Measurements from ENCODE around the gene DDX55. TPM values are rescaled to one million over a fixed set of nuclear protein-coding genes. Genes with fewer than 3 reads are reported as not detected.

Gene DDX55
- total RNA-seq, 1 experiment from 2014 or later = 50.0 TPM

DNA sequence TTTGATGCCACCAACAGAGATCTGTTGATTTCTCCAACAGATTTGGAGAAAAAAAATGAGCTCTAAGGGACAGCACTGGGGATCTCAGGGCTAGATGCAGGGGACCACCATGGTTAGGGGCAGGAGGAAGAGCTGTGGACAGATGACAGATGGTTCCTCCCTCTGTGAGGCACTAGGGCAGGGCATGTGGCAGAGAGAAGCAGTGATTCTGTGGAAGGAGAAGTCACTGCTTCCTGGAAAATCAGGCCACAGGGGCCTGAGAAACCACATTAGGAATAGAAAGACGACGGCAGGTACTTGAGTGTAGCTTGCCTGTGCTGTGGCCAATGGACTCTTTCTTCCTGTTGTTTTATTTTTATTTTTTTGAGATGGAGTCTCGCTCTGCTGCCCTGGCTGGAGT, 42.4 kb upstream of the DDX55 start:
- H3K9ac ChIP-seq (ENCODE audit: low read length) = no peak overlapping the region
- intact Hi-C loops (cut with micrococcal nuclease) = no loop called here
- no peaks in the 10 kb centered on the region for H3K4me1 ChIP-seq (ENCODE audit: insufficient read depth, low read length)
- CTCF ChIA-PET = no interaction called here
- no peak overlapping the region for H3K4me3 ChIP-seq (ENCODE audit: low read length)
- H3K27me3 ChIP-seq (ENCODE audit: low read length) = no peaks in the 10 kb centered on the region
- no TSS peak for BruUV-seq (replicated peaks)
- H3K79me2 ChIP-seq (ENCODE audit: low read length) = no peaks in the 10 kb centered on the region
- H3K9me3 ChIP-seq (ENCODE audit: low read length) = no peaks in the 10 kb centered on the region
- no peaks in the 10 kb centered on the region for H3K9me2 ChIP-seq (replicated peaks; ENCODE audit: low read length)
- no peak overlapping the region for H3K4me2 ChIP-seq (ENCODE audit: low read length)
- no peak overlapping the region for H3K27ac ChIP-seq (ENCODE audit: low read length)
- H4K20me1 ChIP-seq (ENCODE audit: low read length) = no peaks in the 10 kb centered on the region
- TF ChIP-seq EZH2phosphoT487 (IDR thresholded peaks at IDR 0.05; ENCODE audit: borderline replicate concordance, low read length) (no peak), EZH2 (IDR thresholded peaks at IDR 0.05; ENCODE audit: low read length, unreplicated experiment) (no peak)
- TF ChIP-seq, protein P1, sequence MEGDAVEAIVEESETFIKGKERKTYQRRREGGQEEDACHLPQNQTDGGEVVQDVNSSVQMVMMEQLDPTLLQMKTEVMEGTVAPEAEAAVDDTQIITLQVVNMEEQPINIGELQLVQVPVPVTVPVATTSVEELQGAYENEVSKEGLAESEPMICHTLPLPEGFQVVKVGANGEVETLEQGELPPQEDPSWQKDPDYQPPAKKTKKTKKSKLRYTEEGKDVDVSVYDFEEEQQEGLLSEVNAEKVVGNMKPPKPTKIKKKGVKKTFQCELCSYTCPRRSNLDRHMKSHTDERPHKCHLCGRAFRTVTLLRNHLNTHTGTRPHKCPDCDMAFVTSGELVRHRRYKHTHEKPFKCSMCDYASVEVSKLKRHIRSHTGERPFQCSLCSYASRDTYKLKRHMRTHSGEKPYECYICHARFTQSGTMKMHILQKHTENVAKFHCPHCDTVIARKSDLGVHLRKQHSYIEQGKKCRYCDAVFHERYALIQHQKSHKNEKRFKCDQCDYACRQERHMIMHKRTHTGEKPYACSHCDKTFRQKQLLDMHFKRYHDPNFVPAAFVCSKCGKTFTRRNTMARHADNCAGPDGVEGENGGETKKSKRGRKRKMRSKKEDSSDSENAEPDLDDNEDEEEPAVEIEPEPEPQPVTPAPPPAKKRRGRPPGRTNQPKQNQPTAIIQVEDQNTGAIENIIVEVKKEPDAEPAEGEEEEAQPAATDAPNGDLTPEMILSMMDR (conservative IDR thresholded peaks at IDR 0.05; ENCODE audit: low read depth, low read length) = no peak
- DNase-seq (no peak), ATAC-seq (no peak)
- H3F3A ChIP-seq (ENCODE audit: low read length, unreplicated experiment) = no peaks in the 10 kb centered on the region
- POLR2A ChIA-PET (ENCODE audit: unreplicated experiment) = no interaction called here
- H2AFZ ChIP-seq (ENCODE audit: low read length) = no peak overlapping the region
- no peaks in the 10 kb centered on the region for H3K36me3 ChIP-seq (ENCODE audit: low read depth, low read length)

DNA sequence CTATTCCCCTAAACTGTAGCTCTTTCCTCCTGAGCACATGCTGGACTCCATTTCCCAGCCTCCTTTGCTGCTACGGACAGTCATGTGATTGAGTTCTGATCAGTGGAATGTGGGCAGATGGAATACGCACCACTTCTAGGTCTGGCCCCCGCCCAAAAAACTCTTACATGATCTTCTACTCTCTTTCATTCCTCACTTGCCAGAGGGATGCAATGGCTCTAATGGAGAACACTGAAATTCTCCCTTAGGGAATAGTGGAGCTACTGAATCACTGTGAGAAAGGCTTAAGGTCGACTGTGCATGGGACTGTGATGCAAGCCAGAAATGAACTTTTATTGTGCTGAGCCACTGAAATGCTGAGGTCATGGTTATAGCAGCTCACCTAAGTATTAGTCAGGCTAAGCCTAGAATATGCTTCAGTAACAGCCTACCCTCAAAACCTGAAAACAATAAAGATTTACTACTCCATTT, 30.5 kb upstream of the DDX55 start:
- POLR2A ChIA-PET (ENCODE audit: unreplicated experiment) = no interaction called here
- H2AFZ ChIP-seq (ENCODE audit: low read length) = 0 out of 2 replicates have a peak overlapping the region, but pooled peaks have one; percentile 1
- H3K9ac ChIP-seq (ENCODE audit: low read length) = no peak overlapping the region
- H4K20me1 ChIP-seq (ENCODE audit: low read length) = no peaks in the 10 kb centered on the region
- no peaks in the 10 kb centered on the region for H3K79me2 ChIP-seq (ENCODE audit: low read length)
- CTCF ChIA-PET = interaction anchor here (0.5 kb wide), 1 partner anchor 201 kb away, joined by 3 read pairs; no protein-coding TSS in a partner anchor
- peak; percentile 35 for DNase-seq
- H3K36me3 ChIP-seq (ENCODE audit: low read depth, low read length) = no peaks in the 10 kb centered on the region
- H3K27ac ChIP-seq (ENCODE audit: low read length) = no peak overlapping the region
- H3K27me3 ChIP-seq (ENCODE audit: low read length) = no peaks in the 10 kb centered on the region
- no peak for ATAC-seq
- no peaks in the 10 kb centered on the region for H3K4me1 ChIP-seq (ENCODE audit: insufficient read depth, low read length)
- no peaks in the 10 kb centered on the region for H3K9me2 ChIP-seq (replicated peaks; ENCODE audit: low read length)
- intact Hi-C loops (cut with micrococcal nuclease) = no loop called here
- no peak overlapping the region for H3K4me3 ChIP-seq (ENCODE audit: low read length)
- H3K9me3 ChIP-seq (ENCODE audit: low read length) = no peaks in the 10 kb centered on the region
- BruUV-seq (replicated peaks) = no TSS peak
- H3F3A ChIP-seq (ENCODE audit: low read length, unreplicated experiment) = no peaks in the 10 kb centered on the region
- TF ChIP-seq EZH2phosphoT487 (IDR thresholded peaks at IDR 0.05; ENCODE audit: borderline replicate concordance, low read length) (no peak), EZH2 (IDR thresholded peaks at IDR 0.05; ENCODE audit: low read length, unreplicated experiment) (no peak)
- TF ChIP-seq, protein P1 (conservative IDR thresholded peaks at IDR 0.05; ENCODE audit: low read depth, low read length) = no peak
- no peak overlapping the region for H3K4me2 ChIP-seq (ENCODE audit: low read length)

DNA sequence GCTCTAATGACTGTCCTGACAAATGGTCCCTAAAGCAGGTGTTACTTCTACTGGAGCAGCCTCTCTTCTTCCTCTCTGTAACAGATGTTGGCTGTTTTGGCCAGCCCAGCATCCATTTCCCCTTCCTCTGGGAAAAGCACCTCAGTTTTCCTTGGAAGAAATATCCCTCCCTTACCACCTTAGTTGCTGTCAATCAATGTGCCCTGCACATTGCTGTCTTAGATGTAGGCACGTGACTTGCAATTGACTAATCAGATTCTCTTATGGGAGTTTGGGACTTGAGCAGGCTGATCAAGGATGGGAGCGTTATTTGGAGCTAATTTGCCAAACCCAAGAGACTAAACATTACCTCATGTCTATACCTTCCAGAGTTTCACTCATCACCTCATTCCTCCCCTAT, 29.5 kb upstream of the DDX55 start:
- Histone ChIP-seq H3K36me3 (ENCODE audit: low read depth, low read length) (no peaks in the 10 kb centered on the region), H3K4me2 (ENCODE audit: low read length) (no peak overlapping the region), H2AFZ (ENCODE audit: low read length) (no peak overlapping the region), H3K27me3 (ENCODE audit: low read length) (no peaks in the 10 kb centered on the region), H3K4me1 (ENCODE audit: insufficient read depth, low read length) (no peaks in the 10 kb centered on the region), H3K27ac (ENCODE audit: low read length) (no peak overlapping the region), H4K20me1 (ENCODE audit: low read length) (no peaks in the 10 kb centered on the region), H3K9me3 (ENCODE audit: low read length) (no peaks in the 10 kb centered on the region), H3F3A (ENCODE audit: low read length, unreplicated experiment) (no peaks in the 10 kb centered on the region), H3K4me3 (ENCODE audit: low read length) (no peak overlapping the region), H3K9ac (ENCODE audit: low read length) (no peak overlapping the region), H3K79me2 (ENCODE audit: low read length) (no peaks in the 10 kb centered on the region), H3K9me2 (replicated peaks; ENCODE audit: low read length) (no peaks in the 10 kb centered on the region)
- ATAC-seq (no peak), DNase-seq (no peak)
- intact Hi-C loops (cut with micrococcal nuclease) = no loop called here
- ChIA-PET POLR2A (ENCODE audit: unreplicated experiment) (no interaction called here), CTCF (no interaction called here)
- TF ChIP-seq, protein P1 (conservative IDR thresholded peaks at IDR 0.05; ENCODE audit: low read depth, low read length) = no peak
- no peak for TF ChIP-seq EZH2phosphoT487 (IDR thresholded peaks at IDR 0.05; ENCODE audit: borderline replicate concordance, low read length)
- TF ChIP-seq EZH2 (IDR thresholded peaks at IDR 0.05; ENCODE audit: low read length, unreplicated experiment) = no peak
- no TSS peak for BruUV-seq (replicated peaks)

Measured in PC-3 (cell line).